SK-N-SH (cell line): ENCODE measurements around the gene FTO. TPM values are rescaled to one million over a fixed set of nuclear protein-coding genes. Genes with fewer than 3 reads are reported as not detected.

Experiments used
- CTCF ChIA-PET: fragments of 300-600, 350-600 bp; formaldehyde crosslinking; extraction: SDS; loops from one replicate; lab custom pipeline; 2021; lab: Yijun Ruan, JAX
- POLR2A ChIA-PET: fragments of 350-600 bp; sonication (Branson Sonifier 250); formaldehyde crosslinking; extraction: SDS; loops from one replicate; lab custom pipeline; 2020; ENCODE audit warnings: antibody characterized with exemption, inconsistent platforms; lab: Yijun Ruan, JAX
- DNase-seq: peaks from one replicate; pipeline ENCODE4 v3.0.0; 2012
- H2AFZ ChIP-seq: fragments of 200-600 bp; sonication (generic); 2 replicates; pipeline ENCODE4 v1.8.1; 2016; ENCODE audit warnings: antibody characterized with exemption, mild to moderate bottlenecking, low read depth
- H3F3A ChIP-seq: fragments of 200-600 bp; sonication (generic); replicated peaks from 2 replicates; pipeline ENCODE3; 2016; ENCODE audit warnings: antibody characterized with exemption, mild to moderate bottlenecking; ENCODE audit not compliant: insufficient read depth
- H3K27ac ChIP-seq, 2 experiments: fragments of 200-500 bp in 1 of 2; fragments of 200-600 bp in 1 of 2; sonication (Bioruptor generic) in 1 of 2; sonication (generic), shearing (Covaris generic) in 1 of 2; 2 replicates each; pipeline versions ENCODE4 v1.5.1 to v1.6.1; 2014 to 2016; ENCODE audit warnings: low read depth in 2 of 2, inconsistent platforms in 1 of 2, low read length in 1 of 2, mild to moderate bottlenecking in 1 of 2, mixed read lengths in 1 of 2
- H3K27me3 ChIP-seq: fragments of 200-600 bp; sonication (generic), shearing (Covaris generic); 2 replicates; pipeline ENCODE4 v1.6.1; 2016; ENCODE audit warnings: mixed run types; ENCODE audit not compliant: insufficient read depth
- H3K36me3 ChIP-seq, 2 experiments: fragments of 200-500 bp in 1 of 2; fragments of 200-600 bp in 1 of 2; sonication (Bioruptor generic) in 1 of 2; sonication (generic) in 1 of 2; replicated peaks in 1 of 2; 2 replicates each; pipeline versions ENCODE3 to v1.5.1; 2014 to 2016; ENCODE audit warnings: low read length in 1 of 2, mild to moderate bottlenecking in 1 of 2; ENCODE audit not compliant: insufficient read depth in 2 of 2, control insufficient read depth in 1 of 2
- H3K4me1 ChIP-seq, 2 experiments: fragments of 200-500 bp in 1 of 2; fragments of 200-600 bp in 1 of 2; sonication (Bioruptor generic) in 1 of 2; sonication (generic), shearing (Covaris generic) in 1 of 2; 2 replicates each; pipeline versions ENCODE4 v1.5.1 to v1.6.1; 2014 to 2016; ENCODE audit warnings: low read depth in 1 of 2, low read length in 1 of 2, mixed run types in 1 of 2; ENCODE audit not compliant: insufficient read depth in 2 of 2, control insufficient read depth in 1 of 2
- H3K4me2 ChIP-seq: fragments of 200-600 bp; sonication (generic), shearing (Covaris generic); 2 replicates; pipeline ENCODE4 v1.6.1; 2017; ENCODE audit warnings: mixed run types
- H3K4me3 ChIP-seq, 2 experiments: fragments of 200-500 bp in 1 of 2; fragments of 200-600 bp in 1 of 2; sonication (Bioruptor generic) in 1 of 2; sonication (generic), shearing (Covaris generic) in 1 of 2; 2 replicates each; pipeline versions ENCODE4 v1.5.1 to v1.8.1; 2014 to 2016; ENCODE audit warnings: low read depth in 2 of 2, inconsistent platforms in 1 of 2, low read length in 1 of 2, mild to moderate bottlenecking in 1 of 2, mixed read lengths in 1 of 2, moderate library complexity in 1 of 2
- H3K79me2 ChIP-seq: fragments of 200-600 bp; sonication (generic); 2 replicates; pipeline ENCODE4 v1.8.1; 2017; ENCODE audit warnings: mild to moderate bottlenecking; ENCODE audit not compliant: insufficient read depth
- H3K9ac ChIP-seq: fragments of 200-600 bp; sonication (generic); 2 replicates; pipeline ENCODE4 v1.6.1; 2017; ENCODE audit warnings: mixed run types
- H3K9me2 ChIP-seq: fragments of 200-600 bp; sonication (generic); 2 replicates; pipeline ENCODE4 v1.6.1; 2017; ENCODE audit warnings: mixed run types
- H3K9me3 ChIP-seq: fragments of 200-600 bp; sonication (generic); 2 replicates; pipeline ENCODE4 v1.6.1; 2017; ENCODE audit warnings: mixed run types, mild to moderate bottlenecking, moderate library complexity
- H4K20me1 ChIP-seq: fragments of 200-600 bp; sonication (generic); 2 replicates; pipeline ENCODE4 v1.6.1; 2017; ENCODE audit warnings: mild to moderate bottlenecking, mixed run types; ENCODE audit not compliant: insufficient read depth
- CHD2 ChIP-seq: fragments of 150-350 bp; IDR thresholded peaks from 2 replicates; pipeline ENCODE4 v1.6.1; 2018; ENCODE audit warnings: low read length; ENCODE audit not compliant: partially characterized antibody
- ELF1 ChIP-seq: IDR thresholded peaks from 2 replicates; pipeline ENCODE4 v1.4.0; 2012
- EP300 ChIP-seq, 2 experiments: IDR thresholded peaks; 2 replicates each; pipeline versions ENCODE4 v1.4.0 to v1.6.1; 2012; ENCODE audit warnings: borderline replicate concordance in 1 of 2, low read depth in 1 of 2, low read length in 1 of 2
- EZH2phosphoT487 ChIP-seq: fragments of 200-600 bp; sonication (generic); IDR thresholded peaks from 2 replicates; pipeline ENCODE4 v1.6.1; 2017; ENCODE audit warnings: low read depth, mixed run types, mild to moderate bottlenecking, antibody characterized with exemption, moderate library complexity, borderline replicate concordance
- FOSL2 ChIP-seq: IDR thresholded peaks from 2 replicates; pipeline ENCODE4 v1.4.0; 2012; ENCODE audit warnings: low read depth, mild to moderate bottlenecking, moderate library complexity, borderline replicate concordance
- FOXJ3 ChIP-seq: sonication (generic); formaldehyde crosslinking; IDR thresholded peaks from 2 replicates; pipeline ENCODE4 v1.5.1; 2020; ENCODE audit warnings: mild to moderate bottlenecking, missing genetic modification reagents
- FOXM1 ChIP-seq: IDR thresholded peaks from 2 replicates; pipeline ENCODE4 v1.4.0; 2012; ENCODE audit warnings: low read depth, mild to moderate bottlenecking
- JUND ChIP-seq: IDR thresholded peaks from 2 replicates; pipeline ENCODE4 v1.4.0; 2012
- MEF2A ChIP-seq: IDR thresholded peaks from 2 replicates; pipeline ENCODE4 v1.4.0; 2012; ENCODE audit warnings: low read depth, borderline replicate concordance
- POLR2AphosphoS5 ChIP-seq: IDR thresholded peaks from 2 replicates; pipeline ENCODE4 v1.6.1; 2012; ENCODE audit warnings: low read depth, low read length
- RCOR1 ChIP-seq: fragments of 150-350 bp; IDR thresholded peaks from 2 replicates; pipeline ENCODE4 v1.6.1; 2017; ENCODE audit warnings: antibody characterized with exemption, low read length
- RFX5 ChIP-seq: IDR thresholded peaks from 2 replicates; pipeline ENCODE4 v1.6.1; 2012; ENCODE audit warnings: mild to moderate bottlenecking, improper control_type of control experiment, low read length
- RXRA ChIP-seq: IDR thresholded peaks from 2 replicates; pipeline ENCODE4 v1.4.0; 2012; ENCODE audit warnings: low read depth, mild to moderate bottlenecking, borderline replicate concordance
- SIN3A ChIP-seq: IDR thresholded peaks from 2 replicates; pipeline ENCODE4 v1.6.1; 2012; ENCODE audit warnings: low read depth, mild to moderate bottlenecking, low read length, moderate library complexity, borderline replicate concordance
- SMC3 ChIP-seq: IDR thresholded peaks from 2 replicates; pipeline ENCODE4 v1.6.1; 2012; ENCODE audit warnings: low read depth, low read length, improper control_type of control experiment
- TCF12 ChIP-seq: IDR thresholded peaks from 2 replicates; pipeline ENCODE4 v1.4.0; 2012
- YY1 ChIP-seq: IDR thresholded peaks from 2 replicates; pipeline ENCODE4 v1.4.0; 2012; ENCODE audit warnings: low read depth, mild to moderate bottlenecking
- WGBS: methylation state at CpG from one replicate; pipeline ENCODE4 v1.1.6; 2017; ENCODE audit warnings: low lambda C conversion rate; 5-methylcytosine and 5-hydroxymethylcytosine counted together
- polyA plus RNA-seq, 3 experiments: library from polyadenylated mRNA; depleted of rRNA; stranded (reverse); fragments of >200 nt; gene quantifications; 2 replicates each; pipeline ENCODE4 v1.2.3, GENCODE V29; 2012
- TF ChIP-seq, protein P1 (sequence below): fragments of 150-350 bp; IDR thresholded peaks from 2 replicates; pipeline ENCODE4 v1.6.1; 2017; ENCODE audit warnings: antibody characterized with exemption, low read length, low read depth, borderline replicate concordance
- TF ChIP-seq, protein P2 (sequence below): IDR thresholded peaks from 2 replicates; pipeline ENCODE4 v1.4.0; 2012; ENCODE audit warnings: low read depth

FTO gene
- polyA plus RNA-seq, 1 of the 3 experiments (the other 2 are of a cell fraction) = 41.2 TPM

DNA sequence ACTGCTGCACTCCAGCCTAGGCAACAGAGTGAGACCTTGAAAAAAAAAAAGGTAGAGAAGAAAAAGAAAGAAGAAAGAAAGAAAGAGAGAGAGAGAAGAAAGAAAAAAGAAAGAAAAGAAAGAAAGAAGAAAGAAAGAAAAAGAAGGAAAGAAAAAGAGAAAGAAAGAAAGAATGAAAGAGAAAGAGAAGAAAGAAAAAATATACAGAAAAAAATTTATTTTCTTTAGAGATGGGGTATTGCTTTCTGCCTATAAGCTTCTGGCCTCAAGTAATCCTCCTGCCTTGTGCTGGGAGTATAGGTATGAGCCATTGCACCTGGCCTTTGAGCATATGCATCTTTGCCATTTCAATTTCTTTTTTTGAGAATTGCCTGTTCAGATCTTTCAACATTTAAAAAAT is 425.9 kb downstream of the FTO start:
- TF ChIP-seq SMC3 (no peak), EZH2phosphoT487 (no peak), YY1 (no peak), JUND (no peak), RXRA (no peak), SIN3A (no peak), FOXJ3 (CRISPR knock-in tag) (no peak), CHD2 (no peak), POLR2AphosphoS5 (no peak), FOXM1 (no peak), ELF1 (no peak)
- TF ChIP-seq, protein P1, sequence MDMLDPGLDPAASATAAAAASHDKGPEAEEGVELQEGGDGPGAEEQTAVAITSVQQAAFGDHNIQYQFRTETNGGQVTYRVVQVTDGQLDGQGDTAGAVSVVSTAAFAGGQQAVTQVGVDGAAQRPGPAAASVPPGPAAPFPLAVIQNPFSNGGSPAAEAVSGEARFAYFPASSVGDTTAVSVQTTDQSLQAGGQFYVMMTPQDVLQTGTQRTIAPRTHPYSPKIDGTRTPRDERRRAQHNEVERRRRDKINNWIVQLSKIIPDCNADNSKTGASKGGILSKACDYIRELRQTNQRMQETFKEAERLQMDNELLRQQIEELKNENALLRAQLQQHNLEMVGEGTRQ = no peak
- TF ChIP-seq, all 33 proteins: peak for 0
- POLR2A ChIA-PET = no interaction called here

DNA sequence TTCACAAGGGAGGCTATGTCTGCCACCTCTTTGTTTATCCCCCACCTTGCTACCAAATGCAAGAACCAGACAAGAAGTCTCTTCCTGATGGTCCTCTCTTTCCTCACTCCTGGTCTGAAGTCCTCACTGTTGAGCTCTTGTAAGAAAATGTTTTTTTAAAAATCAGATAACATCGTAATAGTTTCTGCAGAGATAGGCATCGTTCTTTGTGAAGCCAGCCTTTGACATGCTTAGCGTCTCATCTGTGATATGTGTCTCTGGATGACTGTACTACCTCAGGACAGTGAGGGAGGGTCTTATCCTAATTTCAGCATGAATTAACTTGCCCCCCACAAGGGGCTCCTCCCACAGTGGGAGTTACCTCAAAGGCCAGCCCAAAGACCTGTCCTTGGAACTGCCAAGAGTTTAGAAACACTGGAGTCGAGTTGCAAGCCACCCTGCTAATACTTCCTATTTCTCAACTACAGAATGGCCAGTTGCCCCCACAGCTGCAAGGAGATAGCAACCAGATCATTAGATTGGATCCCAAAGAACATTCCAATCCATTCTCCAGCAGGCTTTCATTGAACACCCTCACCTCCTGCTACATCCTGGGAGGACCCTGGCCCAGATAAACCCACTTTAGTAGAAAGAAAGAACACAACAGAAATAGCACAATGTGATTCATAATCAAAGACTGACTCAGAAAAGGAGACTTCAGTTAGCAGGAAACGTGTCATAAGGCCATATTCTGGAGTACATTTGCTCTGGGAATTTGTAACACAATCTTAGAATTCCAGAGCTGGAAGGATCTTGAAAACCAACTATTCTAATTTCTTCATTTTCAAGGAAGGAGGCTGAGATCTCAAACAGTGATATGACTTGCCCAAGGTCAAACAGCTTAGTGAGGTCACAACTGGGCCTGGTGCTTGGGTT is 431.7 kb downstream of the FTO start:
- H3K27ac ChIP-seq = peak overlapping the region in 1 of 2 experiments; percentile 85; a peak in 2 of 4 replicates
- POLR2A ChIA-PET = no interaction called here
- WGBS = 40% methylated on average over 5 of the region's 5 CpGs

More for the DNA sequence above, 425.9 kb downstream of the FTO start:
- Histone ChIP-seq H3K9me2 (no peaks in the 10 kb centered on the region), H3K4me1 (no peaks in the 10 kb centered on the region), H3K4me2 (no peak overlapping the region), H3K9ac (no peak overlapping the region), H3F3A (no peaks in the 10 kb centered on the region), H3K4me3 (no peak overlapping the region), H3K36me3 (no peaks in the 10 kb centered on the region), H3K9me3 (no peaks in the 10 kb centered on the region), H3K27me3 (no peaks in the 10 kb centered on the region), H2AFZ (no peak overlapping the region), H4K20me1 (no peaks in the 10 kb centered on the region), H3K79me2 (no peaks in the 10 kb centered on the region), H3K27ac (no peak overlapping the region)
- DNase-seq = no peak
- CTCF ChIA-PET = no interaction called here

More for the DNA sequence above, 431.7 kb downstream of the FTO start:
- Histone ChIP-seq H3K79me2 (no peaks in the 10 kb centered on the region), H3K36me3 (no peaks in the 10 kb centered on the region), H3K9me2 (no peaks in the 10 kb centered on the region), H3K9me3 (no peaks in the 10 kb centered on the region), H2AFZ (peak overlapping the region; percentile 81; the same call in 1 of the 2 replicates), H4K20me1 (no peaks in the 10 kb centered on the region), H3K9ac (peak overlapping the region; percentile 38; the same call in 1 of the 2 replicates), H3K4me3 (peak overlapping the region in 1 of 2 experiments; percentile 15; a peak in 1 of 4 replicates), H3F3A (peaks cover 23% of the 10 kb centered on the region), H3K4me2 (peak overlapping the region; percentile 42), H3K27me3 (no peaks in the 10 kb centered on the region)
- no peak for DNase-seq
- CTCF ChIA-PET = interaction anchor here (1.3 kb wide), 1 partner anchor 10 kb away, joined by 3 read pairs; no protein-coding TSS in a partner anchor
- TF ChIP-seq RFX5 = no peak
- peak in 1 of 2 experiments; percentile 29; a peak in 1 of 4 replicates for TF ChIP-seq EP300 (IDR thresholded peaks at IDR 0.05; ENCODE audit: borderline replicate concordance in 1 of 2, low read depth in 1 of 2, low read length in 1 of 2)
- TF ChIP-seq SIN3A = no peak
- TF ChIP-seq, protein P2, sequence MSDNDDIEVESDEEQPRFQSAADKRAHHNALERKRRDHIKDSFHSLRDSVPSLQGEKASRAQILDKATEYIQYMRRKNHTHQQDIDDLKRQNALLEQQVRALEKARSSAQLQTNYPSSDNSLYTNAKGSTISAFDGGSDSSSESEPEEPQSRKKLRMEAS = no peak
- TF ChIP-seq MEF2A = no peak
- peak; percentile 44; the same call in 1 of the 2 replicates for TF ChIP-seq RXRA
- no peak for TF ChIP-seq POLR2AphosphoS5
- TF ChIP-seq RCOR1 = no peak
- peak; percentile 62; the same call in 1 of the 2 replicates for TF ChIP-seq FOSL2
- 0 out of 2 replicates have a peak, but pooled peaks have one; percentile 25 for TF ChIP-seq TCF12
- TF ChIP-seq CHD2 = no peak
- TF ChIP-seq JUND = 0 out of 2 replicates have a peak, but pooled peaks have one; percentile 52
- TF ChIP-seq, all 33 proteins: peak for 5
- H3K4me1 ChIP-seq = peaks cover 0 to 14% of the 10 kb centered on the region in 2 experiments; a peak in 1 of 4 replicates
